ENCODE results near the gene SMIM10.
"Not testable (repeated sequence)": the region's sequence is repeated elsewhere in the genome, so short reads cannot be mapped to it uniquely, and the experiment has no call there.

SMIM10 gene

GRCh38 chrX:135010921-135011320 lies 20.1 kb downstream of the SMIM10 start:
- DNase-seq (ENCODE audit: low read depth in 3 of 3) = no peak

- no peak for DNase-seq (ENCODE audit: low read depth in 3 of 3)
Measured at GRCh38 chrX:135015523-135016245, 24.9 kb downstream of the SMIM10 start.

GRCh38 chrX:135019890-135020289 lies 29.1 kb downstream of the SMIM10 start:
- DNase-seq (ENCODE audit: low read depth in 3 of 3) = not testable (repeated sequence)

- not testable (repeated sequence) for DNase-seq (ENCODE audit: low read depth in 3 of 3)
Measured at GRCh38 chrX:135023791-135024190, 33.0 kb downstream of the SMIM10 start.

GRCh38 chrX:135024526-135024925 lies 33.7 kb downstream of the SMIM10 start:
- DNase-seq (ENCODE audit: low read depth in 3 of 3) = no peak

GRCh38 chrX:135030207-135030963 lies 39.6 kb downstream of the SMIM10 start:
- not testable (repeated sequence) for DNase-seq (ENCODE audit: low read depth in 3 of 3)

GRCh38 chrX:135041149-135042123 lies 50.6 kb downstream of the SMIM10 start:
- not testable (repeated sequence) for DNase-seq (ENCODE audit: low read depth in 3 of 3)
